GM19324 (cell line): ENCODE measurements around the gene ARHGAP27.
A peak's percentile ranks its signal among the peaks of the same experiment; 100 is the strongest.

Experiments used
- ATAC-seq: cut with Tn5 transposase; IDR thresholded peaks from one replicate; pipeline ENCODE4 v1.9.1; 2021; ENCODE audit warnings: mild to moderate bottlenecking, moderate library complexity; ENCODE audit not compliant: unreplicated experiment, low FRiP score

ARHGAP27 gene

DNA sequence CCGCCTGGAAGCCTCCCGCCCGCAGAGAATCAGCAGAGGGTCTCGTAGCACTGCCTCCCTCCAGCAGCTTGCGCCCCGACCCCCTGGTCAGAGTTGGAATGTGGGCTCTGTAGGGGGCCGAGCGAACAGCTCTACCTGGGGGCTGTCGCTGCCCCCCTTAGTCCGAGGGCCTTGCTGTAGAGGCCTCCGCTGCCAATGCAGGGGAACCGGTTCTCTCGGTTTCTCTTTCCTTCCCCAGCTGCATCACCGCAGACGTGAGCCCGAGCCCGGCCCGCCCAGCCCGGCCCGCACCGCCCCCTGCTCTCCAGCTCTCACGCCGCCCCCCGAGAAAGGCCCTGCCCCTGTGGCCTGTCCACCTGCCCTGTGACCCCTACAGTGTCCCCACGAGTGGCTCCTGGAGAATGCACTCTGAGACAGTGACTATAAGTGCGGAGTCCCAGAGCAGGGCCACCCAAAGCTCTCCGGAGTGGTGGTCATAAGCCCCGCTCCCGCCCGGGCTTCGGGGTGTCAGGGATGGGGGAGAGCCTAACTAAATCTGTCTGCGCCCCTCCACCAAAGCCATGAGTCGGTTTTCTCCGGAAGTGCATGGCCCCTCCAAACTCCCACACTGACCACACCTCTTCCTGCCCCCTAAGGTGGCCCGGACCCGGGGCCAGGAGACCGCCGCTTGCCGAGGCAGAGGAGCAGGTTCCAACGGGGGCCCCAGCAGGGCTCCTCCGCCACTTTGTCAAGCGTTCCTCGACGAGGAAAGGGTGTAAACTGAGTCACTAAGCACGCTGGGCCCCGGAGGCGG is 1.7 kb downstream of the ARHGAP27 start:
- peak; percentile 7 for ATAC-seq

DNA sequence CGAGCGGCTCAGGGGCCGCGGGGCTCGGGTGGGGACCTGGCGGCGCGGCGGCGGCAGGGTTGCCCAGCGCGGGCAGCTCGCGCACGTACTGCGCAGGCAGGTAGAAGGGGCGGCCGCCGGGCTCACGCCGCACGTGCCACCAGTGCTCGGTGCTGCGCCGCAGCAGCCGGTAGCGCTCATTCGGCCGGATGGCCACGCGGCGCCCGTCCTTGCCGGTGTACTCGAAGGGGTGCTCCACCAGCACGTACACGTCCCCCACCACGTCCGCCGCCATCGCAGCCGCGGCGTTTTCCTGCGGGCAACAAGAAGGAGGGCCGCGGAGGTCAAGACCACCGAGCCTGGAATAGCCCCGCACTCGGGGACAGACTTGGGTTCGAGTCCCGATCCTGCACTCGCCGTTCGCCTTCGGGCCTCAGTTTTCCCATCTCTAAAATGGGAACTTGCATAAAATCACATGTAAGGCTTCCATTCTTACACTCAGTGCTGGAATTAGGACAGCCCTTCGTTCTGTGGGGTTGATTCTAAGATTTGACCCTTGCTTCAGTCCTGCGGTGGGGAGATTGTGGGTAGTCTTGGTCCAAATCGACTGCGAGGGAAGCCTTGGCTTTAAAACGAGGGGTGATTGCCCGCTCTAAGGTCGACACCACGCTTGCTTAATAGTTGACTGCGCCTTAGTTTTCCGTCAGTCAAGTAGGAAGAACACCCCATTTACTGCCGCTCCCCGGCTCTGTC is 2.5 kb downstream of the ARHGAP27 start:
- no peak for ATAC-seq

DNA sequence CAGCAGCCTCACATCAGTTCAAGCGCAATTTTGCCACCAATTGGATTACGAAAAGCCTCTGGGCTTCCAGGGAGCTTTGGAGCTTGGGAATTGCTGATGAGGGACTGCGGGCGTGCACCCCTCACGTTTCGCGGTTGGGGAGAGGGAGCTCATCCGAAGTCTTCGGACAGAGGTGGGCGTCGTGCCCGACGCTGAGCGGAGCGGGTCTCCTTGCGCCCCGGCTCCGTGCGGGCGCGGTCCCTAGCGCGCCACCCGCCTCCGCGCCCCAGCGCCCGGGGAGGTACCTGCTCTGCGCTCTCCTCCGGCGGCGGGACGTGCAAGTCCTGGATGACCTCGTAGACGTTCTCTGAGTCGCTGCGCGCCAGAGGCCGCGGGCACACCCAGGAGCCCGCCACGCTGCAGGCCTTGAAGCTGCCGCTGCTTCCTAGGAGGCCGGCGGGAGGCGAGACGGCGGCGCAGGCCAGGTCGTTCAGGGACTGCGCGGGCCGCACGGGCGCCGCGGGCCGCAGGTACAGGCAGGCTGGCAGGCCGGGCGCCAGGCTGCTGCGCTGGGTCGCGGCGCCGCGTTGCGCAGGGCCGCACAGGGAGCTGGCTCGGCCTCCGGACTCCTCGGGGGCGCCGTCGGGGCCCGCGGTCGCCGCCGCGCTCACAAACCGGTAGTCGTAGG is 3.2 kb downstream of the ARHGAP27 start:
- no peak for ATAC-seq

DNA sequence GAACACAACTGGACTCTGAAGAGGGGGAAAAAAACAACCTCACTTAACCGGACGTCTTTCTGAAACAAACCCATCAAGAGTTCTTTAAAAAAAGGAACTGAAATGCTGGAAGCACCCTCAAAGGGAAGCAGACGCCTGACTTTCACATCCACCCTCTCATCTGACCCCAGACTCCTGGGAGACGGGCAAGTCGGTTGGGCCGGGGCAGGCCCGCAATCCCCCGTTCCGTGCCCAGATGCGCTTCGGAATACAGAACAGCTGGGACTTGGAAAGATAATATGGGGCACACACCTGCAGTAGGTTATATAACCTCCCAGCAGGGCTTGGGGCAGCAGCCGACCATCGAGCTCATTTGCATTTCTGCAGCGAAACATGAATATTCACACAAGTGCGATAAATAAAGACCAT is 3.7 kb downstream of the ARHGAP27 start:
- no peak for ATAC-seq

DNA sequence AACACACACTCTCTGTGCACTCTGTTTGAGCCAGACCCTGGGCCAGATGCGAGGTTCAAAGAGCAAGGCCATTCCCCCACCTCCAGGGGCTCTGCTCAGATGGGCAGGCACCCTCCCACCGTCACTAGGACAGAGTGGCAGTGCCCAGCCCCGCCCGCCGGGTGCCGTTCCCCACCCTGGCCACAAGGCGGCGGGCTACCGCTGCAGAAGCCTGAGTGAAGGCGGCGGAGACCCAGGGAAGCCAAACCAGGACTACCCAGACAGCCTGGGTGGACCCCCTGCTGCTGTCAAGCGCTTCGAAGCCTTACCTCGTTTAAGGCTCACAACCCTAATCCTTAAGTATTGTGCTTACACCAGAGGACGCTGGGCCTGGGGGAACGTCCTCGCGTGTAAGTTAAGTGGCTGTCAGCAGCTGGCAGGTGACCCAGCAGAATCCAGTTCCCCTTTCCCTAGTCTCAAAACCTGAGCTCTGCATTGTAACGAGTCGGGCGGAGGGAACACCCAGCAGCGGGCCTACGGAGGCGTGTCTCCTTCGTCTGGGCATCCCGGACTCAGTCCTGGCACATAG is 4.5 kb downstream of the ARHGAP27 start:
- peak; percentile 49 for ATAC-seq

DNA sequence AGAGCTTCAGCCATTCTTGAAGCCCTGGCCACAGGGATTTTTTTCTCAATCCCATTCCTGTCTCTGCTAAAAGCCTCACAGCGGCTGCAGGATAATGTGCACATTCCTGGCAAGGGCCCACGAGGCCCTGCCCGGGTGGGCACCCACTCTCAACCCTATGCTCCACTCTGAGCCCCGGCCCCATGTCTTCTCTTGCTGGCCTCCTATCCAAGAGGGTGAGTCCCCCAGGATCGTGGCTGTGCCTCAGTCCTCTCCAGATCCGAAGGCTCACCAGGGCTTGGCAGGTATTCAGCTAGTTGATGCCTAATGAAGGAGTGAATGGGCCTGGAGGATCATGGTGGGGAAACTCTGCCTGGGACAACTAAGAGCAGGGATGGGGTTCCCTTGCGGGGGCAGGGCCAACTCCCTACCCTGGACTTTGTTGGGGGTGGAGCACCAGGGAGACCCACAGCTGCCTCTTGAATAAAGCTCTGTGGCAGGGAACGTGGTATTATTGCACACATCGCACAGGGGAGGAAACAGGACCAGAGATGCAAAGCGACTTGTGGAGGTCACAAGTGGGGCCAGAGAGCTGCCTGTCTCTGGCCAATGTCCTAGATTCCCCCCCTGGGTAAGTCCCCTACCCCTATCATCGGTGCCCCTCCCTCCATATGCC is 5.4 kb downstream of the ARHGAP27 start:
- ATAC-seq = no peak

DNA sequence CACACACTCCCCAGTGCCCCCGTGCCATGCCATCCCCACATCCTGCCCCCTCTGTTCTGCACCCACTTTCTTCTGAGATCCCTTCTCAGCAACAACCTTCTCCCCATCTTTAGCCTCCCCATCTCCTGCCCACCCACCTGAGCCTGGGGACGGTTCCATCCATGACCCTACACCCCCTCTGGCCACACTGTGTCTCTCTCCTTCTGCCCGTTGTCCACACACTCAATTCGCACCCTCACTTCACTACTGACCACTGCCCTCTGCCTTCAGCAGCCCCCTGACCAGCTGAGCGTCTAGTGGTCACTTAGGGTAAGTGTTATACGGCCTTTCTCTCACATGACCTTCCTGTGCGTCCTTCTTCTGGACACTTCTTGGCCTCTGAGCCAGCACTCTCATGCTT is 6.1 kb downstream of the ARHGAP27 start:
- no peak for ATAC-seq

DNA sequence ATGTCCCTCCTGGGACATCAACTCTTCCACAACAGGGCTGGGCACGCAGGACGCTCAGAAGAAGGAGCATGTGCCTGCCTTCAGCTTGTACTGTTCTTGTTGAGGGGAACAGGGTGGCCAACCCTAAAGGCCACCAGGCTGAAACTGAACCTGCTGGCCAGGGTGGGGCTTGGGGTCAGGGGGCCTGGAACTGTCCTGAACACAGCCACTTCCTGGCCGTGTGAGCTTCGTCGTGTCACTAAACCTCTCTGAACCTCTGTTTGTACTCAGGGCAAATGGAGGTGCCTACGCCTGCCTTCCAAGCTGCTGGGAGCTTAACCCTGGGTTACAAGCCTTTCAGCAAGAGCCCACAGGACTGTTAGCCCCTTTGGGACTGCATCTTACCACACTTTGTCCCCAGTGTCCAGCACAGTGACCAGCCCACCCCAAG is 6.7 kb downstream of the ARHGAP27 start:
- no peak for ATAC-seq

DNA sequence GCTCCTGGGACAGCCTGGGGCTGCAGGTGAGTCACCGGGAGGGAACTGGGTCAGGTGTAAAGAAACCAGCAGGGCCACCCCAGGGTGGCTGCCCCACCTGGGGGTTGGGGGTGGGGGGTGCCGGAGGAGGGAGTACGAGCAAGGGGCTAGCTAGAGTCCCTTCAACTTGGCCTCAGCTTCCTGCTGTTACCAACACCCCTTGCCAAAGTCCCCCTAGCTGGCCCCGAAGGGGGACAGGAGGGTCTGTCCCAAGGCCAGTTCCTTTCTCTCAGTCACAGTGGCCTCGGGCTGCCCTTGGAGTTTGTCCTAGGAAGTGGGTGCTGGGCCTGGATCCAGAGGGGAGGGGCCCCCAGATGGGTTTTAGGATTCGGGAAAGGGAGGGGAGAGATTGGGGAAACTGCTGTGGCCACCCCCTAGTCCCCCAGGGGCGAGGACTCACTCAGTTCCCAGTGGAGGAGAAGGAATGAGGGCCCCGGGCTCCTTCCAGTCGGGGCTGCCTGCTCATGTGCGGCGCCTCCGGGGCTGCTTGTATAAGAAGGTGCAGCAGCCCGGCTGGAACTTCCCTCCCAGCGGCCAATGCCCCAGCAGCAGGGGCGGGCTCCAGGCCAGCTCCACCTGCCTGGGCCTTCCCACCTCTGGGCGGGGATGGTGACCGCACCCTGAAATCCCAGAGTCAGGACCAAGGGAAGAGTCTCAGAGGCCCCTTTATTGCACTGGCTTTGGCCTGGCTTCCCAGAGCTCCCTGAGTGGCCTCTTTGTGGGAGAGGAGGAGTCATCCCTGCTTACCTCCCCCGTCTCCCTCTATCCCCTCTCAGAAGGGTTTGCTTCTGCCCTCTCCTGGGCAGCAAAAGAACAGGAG is 7.3 kb downstream of the ARHGAP27 start:
- no peak for ATAC-seq

DNA sequence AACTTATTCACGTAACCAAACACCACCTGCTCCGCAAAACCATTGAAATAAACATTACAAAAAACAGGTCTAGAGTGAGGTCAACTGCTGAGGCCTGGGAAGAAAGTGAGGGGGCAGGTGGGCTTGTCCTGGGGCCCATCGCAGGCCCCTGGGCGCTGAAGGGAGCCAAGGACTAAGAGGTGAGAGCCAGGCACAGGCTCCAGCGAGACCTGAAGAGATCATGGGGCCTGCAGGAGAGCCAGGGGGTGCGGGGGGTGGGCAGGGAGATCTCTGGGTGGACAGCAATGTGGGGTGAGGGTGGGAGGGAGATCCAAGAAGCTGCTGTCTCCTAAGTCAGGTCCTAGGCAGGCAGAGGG is 7.9 kb downstream of the ARHGAP27 start:
- ATAC-seq = no peak

DNA sequence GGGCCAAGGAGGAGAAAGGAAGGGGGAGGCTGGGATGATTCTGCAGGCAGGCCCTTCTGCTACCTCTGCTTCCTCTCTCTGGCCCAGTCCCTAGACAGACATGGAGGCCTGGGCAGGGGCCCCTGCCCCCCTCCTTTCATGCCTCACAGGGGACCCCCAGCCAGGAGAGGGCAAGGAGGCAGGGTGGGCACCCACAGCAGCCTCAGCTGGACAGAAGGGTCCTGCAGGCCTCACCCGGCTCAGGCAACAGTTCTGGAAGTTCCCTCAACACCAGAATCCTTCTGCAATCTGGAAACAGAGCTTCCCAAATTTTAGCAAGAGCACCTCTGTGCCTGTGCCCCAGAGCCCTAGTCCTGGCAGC is 8.7 kb downstream of the ARHGAP27 start:
- no peak for ATAC-seq

DNA sequence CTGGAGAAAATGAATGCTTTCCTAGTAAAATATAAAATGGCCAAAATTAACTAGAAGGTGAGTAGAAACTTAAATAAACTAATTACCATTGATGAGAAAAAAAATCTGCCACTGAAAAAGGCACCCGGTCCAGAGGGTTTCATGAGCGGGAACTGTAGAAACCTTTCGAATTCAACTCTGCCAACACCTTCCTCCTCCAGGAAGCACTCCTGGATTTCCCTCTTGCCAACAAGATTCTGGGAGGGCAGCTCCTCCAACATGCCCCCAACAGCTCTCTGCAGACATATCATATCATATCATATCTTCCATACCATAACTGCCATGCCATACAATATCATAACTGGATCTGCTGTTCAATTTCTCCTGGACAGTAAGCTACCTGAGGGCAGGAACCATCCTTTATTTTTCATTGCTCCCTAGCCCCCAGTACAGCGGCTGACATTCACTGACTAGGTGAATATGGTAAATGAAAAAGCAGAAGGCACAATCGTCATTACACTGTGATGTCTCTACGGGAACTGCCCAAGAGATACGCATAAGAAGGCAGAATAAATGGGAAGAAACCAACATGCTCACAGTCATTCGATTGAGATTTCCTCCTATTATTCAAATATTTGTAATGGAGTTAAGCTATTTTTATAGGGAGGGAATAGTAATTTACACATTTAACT is 9.2 kb downstream of the ARHGAP27 start:
- ATAC-seq = no peak

DNA sequence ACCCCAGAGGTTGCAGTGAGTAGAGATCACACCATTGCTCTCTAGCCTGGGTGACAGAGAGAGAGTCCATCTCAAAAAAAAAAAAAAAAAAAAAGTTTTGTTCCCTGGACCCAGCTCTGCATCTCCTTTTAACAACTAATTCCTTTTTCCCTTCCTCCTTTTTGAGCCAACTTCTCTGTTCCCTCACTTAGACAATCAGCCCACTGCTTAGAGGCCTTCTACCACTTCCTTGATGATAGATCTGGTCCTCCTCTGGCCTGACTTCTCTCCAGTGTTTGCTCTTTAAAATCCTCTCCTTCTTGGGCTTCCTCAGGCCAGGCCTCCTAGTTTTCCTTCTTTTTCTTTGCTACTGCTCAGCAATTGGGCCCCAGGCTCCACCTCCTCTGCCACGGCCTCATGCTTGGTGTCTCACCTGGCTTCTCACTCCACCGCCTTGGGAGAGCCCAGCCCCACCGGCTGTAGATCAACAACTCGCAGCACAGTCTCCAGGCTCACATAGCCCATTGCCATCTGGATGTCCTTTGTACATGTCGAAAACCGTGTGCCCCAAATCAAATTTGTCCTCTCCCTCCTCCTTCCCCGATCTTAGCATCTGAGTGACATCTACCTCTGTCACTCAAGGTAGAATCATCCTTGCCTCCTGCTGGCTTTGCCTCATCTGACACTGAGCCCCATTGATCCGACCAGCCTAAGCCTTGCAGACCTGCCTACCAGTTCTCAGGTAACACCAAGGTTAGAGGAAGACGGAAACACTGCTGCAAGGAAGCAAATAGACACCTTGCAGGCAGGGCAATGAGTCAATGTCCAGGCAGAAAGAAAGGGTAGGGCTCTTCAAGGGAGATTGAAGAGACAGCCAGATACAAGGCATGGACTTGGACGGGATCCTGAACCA is 17.4 kb downstream of the ARHGAP27 start:
- ATAC-seq = no peak

DNA sequence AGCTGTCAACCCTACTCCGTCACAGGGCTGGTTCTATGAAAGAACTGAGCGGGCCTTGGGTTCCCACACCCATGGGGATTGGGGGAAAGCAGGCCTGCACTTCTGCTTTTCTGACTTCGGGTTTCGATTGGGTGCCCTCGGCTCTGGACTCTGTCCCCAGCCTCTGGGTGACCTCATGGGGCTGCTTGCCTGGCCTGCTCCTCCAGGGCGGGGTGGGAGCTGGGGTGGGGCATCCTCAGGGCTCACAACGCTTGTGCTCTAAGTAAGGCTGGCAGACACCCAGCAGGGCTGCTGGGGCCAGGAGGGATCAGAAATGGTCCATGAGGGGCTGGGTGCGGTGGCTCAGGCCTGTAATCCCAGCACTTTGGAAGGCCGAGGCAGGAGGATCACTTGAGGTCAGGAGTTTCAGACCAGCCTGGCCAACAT is 19.2 kb downstream of the ARHGAP27 start:
- ATAC-seq = no peak

DNA sequence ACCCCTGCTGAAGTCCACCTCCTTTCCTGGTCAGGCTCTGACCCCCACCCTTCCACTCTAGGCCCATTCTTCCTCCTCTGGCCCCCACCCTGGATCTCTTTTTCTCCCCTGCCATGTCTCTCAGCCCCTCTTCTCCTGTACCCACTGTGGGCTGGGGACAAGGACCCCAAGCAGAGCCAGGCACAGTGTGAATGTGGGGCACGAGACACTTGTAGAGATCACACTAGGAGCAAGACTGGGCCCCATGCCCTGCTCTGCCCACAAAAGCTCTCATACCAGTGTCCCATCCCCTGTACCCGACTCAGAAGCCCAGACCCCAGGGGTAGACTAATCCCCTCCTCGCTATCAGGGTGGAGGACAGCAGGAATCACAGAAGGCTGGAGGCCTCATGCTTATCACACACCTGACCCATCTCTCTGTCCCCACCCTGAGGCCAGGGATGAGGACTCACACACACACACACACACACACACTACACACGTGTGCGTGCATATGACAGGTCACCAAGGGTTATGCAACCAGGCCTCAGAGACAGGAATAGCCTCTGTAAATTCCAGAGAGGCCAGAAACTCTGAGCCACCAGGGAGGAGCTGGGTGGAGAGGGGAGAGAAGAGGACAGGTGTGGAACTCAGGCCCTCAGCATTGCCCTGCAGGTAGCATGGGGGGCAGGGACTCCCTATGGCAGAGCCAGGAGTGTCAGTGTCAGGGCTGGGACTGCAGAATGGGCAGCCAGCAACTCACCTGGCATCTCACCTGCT is 21.1 kb downstream of the ARHGAP27 start:
- no peak for ATAC-seq

DNA sequence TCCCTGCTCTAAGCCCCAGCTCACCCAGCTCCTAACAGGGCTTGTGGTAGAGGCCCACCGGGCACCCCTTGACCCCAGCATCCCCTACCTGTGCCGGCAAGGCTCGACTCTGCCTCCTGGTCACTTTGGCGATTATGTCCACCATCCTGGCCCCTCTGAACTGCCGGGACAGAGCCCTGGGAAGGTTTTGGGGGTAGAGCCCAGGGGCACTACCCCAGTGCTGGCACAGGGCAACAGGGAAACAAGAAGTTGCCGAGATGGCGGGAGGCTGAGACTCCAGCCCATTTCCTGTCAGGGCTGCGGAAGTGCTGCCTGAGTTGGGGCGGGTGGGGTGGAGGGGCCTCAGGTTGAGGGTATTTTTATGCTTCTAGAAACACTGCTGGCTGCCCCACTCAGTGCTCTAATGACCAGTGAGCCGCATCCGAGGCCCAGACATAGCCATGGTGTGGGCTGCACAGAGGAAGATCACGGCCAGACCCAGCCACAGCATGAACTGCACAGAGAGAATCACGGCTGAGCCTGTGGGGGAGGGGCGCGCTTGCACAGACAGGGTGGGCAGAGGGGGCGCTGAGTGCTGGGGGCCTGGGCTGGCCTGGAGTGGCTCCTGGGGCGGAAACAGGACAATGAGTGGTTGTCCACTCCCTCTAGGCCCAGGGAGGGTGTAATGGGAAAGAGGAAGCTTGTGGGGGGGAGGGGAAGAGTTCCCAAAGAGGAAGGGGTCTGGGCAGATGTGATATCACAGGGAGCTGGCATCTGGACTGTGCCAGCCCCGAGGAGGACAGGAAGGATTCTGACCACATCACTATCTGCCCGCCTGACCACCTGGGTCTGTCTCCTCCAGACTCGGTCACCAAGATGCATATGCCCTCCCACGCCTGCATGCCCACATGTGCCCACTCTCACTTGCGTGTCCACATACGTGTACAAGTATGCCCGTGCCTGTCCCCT is 22.3 kb downstream of the ARHGAP27 start:
- ATAC-seq = no peak
